Stimulated activated naive B cell treated with anti-CD40 and anti-IgM and Interleukin-4, amounts not matched to agents 10 μg/mL and 1 μg/mL and 100 μg/mL, for 72 hours (primary cell): Measurements from ENCODE around the gene BCAN.

Experiments
- ATAC-seq, 2 donors: fragments of 150-1000 bp; cut with Tn5 transposase; replicated peaks; 2 replicates each; pipeline ENCODE4 v1.10.0; 2021; ENCODE audit warnings: moderate library complexity in 1 of 2
- DNase-seq: peaks from one replicate; pipeline ENCODE4 v3.0.0; 2021
- H3K27ac Mint-ChIP-seq: one replicate; pipeline ENCODE4 v1.8.0; 2022; ENCODE audit warnings: mild to moderate bottlenecking, mixed read lengths
- H3K27me3 Mint-ChIP-seq, 2 donors: one replicate each; pipeline ENCODE4 v1.8.0; 2022; ENCODE audit warnings: mixed read lengths in 2 of 2
- H3K36me3 Mint-ChIP-seq, 2 donors: one replicate each; pipeline ENCODE4 v1.8.0; 2022; ENCODE audit warnings: mixed read lengths in 2 of 2, mild to moderate bottlenecking in 1 of 2
- H3K4me1 Mint-ChIP-seq, 2 donors: one replicate each; pipeline ENCODE4 v1.8.0; 2022; ENCODE audit warnings: mixed read lengths in 2 of 2, mild to moderate bottlenecking in 1 of 2
- H3K4me3 Mint-ChIP-seq, 2 donors: one replicate each; pipeline ENCODE4 v1.8.0; 2022; ENCODE audit warnings: mild to moderate bottlenecking in 2 of 2, mixed read lengths in 2 of 2, moderate library complexity in 1 of 2
- H3K9me3 Mint-ChIP-seq, 2 donors: one replicate each; pipeline ENCODE4 v1.8.0; 2022; ENCODE audit warnings: mixed read lengths in 2 of 2, mild to moderate bottlenecking in 1 of 2

The BCAN gene

DNA sequence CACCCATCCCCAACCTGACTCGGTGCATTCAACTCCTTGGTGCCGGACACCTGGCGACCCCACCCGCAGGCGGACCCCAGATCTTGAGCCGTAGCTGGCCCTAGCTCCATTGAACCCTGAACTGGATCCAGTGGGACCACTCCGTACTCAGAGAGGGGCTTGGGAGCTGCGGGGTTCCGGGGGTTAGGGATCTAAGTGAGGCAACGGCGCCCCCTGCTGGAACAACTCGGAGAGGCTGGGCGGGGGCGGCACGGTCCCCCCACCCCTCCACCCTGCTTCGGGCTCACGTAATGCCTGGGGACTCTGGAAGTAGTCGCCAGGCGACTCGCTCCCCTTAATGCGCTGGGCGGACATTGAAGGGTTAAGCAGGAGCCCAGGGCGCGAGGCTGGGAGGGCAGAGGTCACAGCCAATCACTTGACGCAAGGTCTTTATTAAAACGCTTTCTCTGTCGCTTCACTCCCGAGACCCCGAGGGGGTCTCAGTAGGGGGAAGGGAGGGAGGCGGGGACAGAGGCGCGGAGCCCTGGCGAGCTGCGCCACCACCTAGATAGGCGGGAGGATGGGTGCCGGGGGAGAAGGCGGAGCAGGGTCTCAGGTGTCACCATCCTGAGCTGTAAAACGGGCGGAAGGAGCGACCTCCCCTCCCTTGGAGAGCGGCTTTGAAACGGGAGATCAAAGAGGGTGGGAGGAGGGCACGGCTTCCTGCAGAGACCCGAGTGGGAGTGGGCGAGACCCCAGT lies 64.2 kb downstream of the BCAN start:
- Mint-ChIP-seq H3K4me1 (peaks cover 17 to 32% of the 10 kb centered on the region in 2 donors), H3K9me3 (no peaks in the 10 kb centered on the region), H3K4me3 (peak overlapping the region; percentile 85 to 90), H3K36me3 (no peaks in the 10 kb centered on the region), H3K27me3 (peaks cover 40 to 49% of the 10 kb centered on the region in 2 donors), H3K27ac (peak overlapping the region; percentile 96)
- peak; percentile 63 to 71 for ATAC-seq
- DNase-seq = peak; percentile 35

DNA sequence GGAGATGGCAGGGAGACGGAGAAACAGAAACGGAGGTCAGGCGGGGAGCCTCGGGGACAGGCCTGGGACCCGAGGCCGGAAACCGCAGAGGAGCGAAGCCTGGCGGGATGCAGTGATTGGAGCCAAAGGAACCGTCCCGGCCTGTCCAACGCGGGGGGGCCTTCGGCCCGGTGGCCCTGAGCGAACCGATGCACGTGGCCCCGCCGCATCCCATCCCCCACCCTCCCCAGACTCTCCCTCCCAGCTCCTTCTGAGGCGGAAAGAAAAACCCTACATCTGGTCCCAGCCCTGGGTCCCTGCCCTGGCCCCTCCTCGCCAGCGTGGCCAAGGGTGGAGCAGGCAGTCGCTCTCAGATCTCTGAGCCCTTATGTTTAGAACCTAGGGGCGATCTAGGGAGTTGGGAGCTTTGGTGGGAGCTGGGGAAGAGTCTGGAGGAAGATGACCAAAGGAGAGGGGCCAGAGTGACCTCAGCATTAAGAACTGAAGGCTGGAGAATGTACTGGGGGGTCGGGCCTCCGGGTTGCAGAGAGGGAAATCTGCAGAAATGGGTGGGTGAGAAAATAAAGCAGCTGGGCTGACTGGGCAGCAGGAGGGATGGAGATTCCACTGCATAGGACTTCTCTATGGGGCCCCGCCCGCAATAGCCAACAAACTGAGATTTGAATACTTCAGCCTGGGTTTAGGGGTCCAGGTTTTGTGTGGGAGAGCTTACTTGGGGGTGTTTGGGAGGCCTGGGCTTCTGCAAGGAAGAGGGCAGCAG lies 64.9 kb downstream of the BCAN start:
- Mint-ChIP-seq H3K9me3 (no peaks in the 10 kb centered on the region), H3K36me3 (no peaks in the 10 kb centered on the region), H3K4me3 (peak overlapping the region; percentile 85 to 90), H3K27ac (no peak overlapping the region), H3K27me3 (peaks cover 35 to 42% of the 10 kb centered on the region in 2 donors), H3K4me1 (peaks cover 17 to 32% of the 10 kb centered on the region in 2 donors)
- no peak for DNase-seq
- ATAC-seq = peak in 1 of 2 donors; percentile 15

DNA sequence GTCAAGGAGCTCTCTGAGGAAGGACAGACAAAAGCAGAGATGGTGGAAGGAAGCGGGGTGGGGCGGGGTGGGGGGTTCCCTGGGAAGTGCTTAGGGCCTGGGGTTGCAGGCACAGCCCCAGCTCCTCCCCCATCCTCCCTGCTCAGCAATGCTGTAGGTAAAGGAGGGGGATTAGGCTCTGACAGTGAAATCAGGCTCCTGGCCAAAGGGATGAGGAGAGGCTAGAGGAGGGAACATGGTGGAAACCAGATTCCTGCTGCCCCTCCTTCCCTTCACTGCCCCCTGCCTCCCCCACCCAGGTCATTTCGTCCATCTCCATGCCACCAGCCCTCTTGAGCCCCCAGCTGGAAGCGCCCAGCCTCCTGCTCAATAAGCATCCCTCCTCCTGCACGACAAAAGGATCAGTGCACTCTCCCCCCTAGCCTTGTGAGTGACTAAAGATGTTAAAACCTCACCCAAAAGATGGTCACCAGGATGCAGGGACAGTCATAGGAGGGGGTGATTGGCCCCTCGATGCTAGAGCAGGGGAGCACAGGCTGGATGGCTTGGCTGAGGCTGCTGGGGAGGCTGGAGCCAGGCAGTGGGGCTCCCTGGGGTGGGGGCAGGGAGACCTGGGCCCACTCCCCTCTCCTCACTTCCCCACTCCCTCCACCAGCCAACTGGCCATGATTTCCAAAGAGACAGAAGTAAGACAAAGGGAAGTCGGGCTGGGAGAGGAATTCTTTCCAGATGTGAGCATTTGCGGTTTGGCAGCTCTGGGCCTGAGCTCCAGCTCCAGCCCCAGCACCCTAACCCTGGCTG lies 65.7 kb downstream of the BCAN start:
- ATAC-seq (no peak), DNase-seq (no peak)
- Mint-ChIP-seq H3K27ac (peak overlapping the region; percentile 37), H3K27me3 (peaks cover 35 to 37% of the 10 kb centered on the region in 2 donors), H3K4me1 (peaks cover 17 to 32% of the 10 kb centered on the region in 2 donors), H3K4me3 (no peak overlapping the region), H3K9me3 (no peaks in the 10 kb centered on the region), H3K36me3 (peaks cover 0 to 4% of the 10 kb centered on the region in 2 donors)

DNA sequence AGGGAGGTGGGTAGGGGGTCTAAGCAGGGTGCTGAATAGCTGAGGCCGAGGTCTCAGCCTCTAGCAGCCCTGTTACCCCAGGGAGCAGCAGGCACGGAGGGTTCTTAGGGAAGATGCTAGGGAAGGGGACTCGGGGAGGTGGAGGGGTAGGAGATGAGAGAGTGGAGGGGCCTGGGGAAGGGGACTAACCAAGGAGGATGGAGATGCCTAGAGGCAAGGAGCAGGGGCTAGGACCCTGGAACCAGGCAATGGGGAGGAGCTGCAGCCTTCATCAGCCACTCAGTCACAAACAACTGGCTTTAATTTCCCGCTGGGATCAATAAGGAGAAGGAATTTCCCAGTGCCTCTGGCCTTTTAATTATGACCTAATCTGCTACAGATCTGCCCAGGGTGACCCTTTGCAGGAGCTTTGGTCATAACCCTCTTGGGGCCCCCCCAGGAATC lies 66.3 kb downstream of the BCAN start:
- peaks cover 0 to 7% of the 10 kb centered on the region in 2 donors for H3K36me3 Mint-ChIP-seq
- DNase-seq (no peak), ATAC-seq (no peak)
- H3K4me1 Mint-ChIP-seq = peaks cover 17 to 32% of the 10 kb centered on the region in 2 donors
- H3K27me3 Mint-ChIP-seq = peaks cover 30% of the 10 kb centered on the region in 2 donors
- H3K27ac Mint-ChIP-seq = no peak overlapping the region
- H3K9me3 Mint-ChIP-seq = no peaks in the 10 kb centered on the region
- H3K4me3 Mint-ChIP-seq = no peak overlapping the region

DNA sequence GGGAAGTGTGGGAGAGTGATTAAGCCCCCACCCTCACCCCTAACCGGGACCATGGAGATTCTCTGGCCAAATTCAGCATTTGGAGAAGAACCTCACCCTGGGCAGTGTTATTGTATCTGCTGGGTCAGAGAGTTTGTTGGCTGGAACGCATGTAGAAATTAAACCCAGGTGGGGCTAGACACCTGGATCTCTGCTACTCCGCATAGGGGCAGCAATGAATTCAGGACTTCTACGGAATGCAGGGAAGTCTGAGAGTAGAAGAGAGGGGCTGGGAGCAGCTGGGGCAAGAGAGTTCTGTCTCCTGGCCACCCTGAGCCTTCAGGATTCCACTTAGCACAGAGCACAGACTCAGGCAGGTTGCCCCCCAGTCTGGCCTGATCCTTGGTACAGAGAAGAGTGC lies 67.1 kb downstream of the BCAN start:
- Mint-ChIP-seq H3K9me3 (no peaks in the 10 kb centered on the region), H3K4me3 (no peak overlapping the region), H3K36me3 (peaks cover 0 to 7% of the 10 kb centered on the region in 2 donors), H3K4me1 (peaks cover 17 to 27% of the 10 kb centered on the region in 2 donors), H3K27ac (peak overlapping the region; percentile 25), H3K27me3 (peaks cover 23 to 24% of the 10 kb centered on the region in 2 donors)
- DNase-seq (no peak), ATAC-seq (no peak)
